HUES6 (cell line): ENCODE results near the gene ERCC3.
A peak's percentile ranks its signal among the peaks of the same experiment; 100 is the strongest.
"Not testable (repeated sequence)": the region's sequence is repeated elsewhere in the genome, so short reads cannot be mapped to it uniquely, and the experiment has no call there.

Experiments
- H3K27ac ChIP-seq: 2 replicates; pipeline ENCODE4 v1.7.0; 2013; ENCODE audit warnings: low read depth, mild to moderate bottlenecking, low read length, inconsistent platforms
- H3K27me3 ChIP-seq: 2 replicates; pipeline ENCODE4 v1.6.1; 2013; ENCODE audit warnings: low read length; ENCODE audit not compliant: control insufficient read depth, insufficient read depth
- H3K36me3 ChIP-seq: 2 replicates; pipeline ENCODE4 v1.6.1; 2013; ENCODE audit warnings: low read length; ENCODE audit not compliant: control insufficient read depth, insufficient read depth
- H3K4me1 ChIP-seq: 2 replicates; pipeline ENCODE4 v1.6.1; 2013; ENCODE audit warnings: low read length; ENCODE audit not compliant: control insufficient read depth, insufficient read depth
- H3K4me3 ChIP-seq: 2 replicates; pipeline ENCODE4 v1.5.1; 2013; ENCODE audit warnings: low read depth, low read length
- H3K9ac ChIP-seq: one replicate; pipeline ENCODE4 v1.6.1; 2013; ENCODE audit warnings: mild to moderate bottlenecking, low read length
- H3K9me3 ChIP-seq: 2 replicates; pipeline ENCODE4 v1.6.1; 2013; ENCODE audit warnings: low read depth, low read length; ENCODE audit not compliant: control insufficient read depth, insufficient read depth

The ERCC3 gene

GRCh38 chr2:127226132-127226519, 67.8 kb downstream of the ERCC3 start:
- Histone ChIP-seq H3K36me3 (no peaks in the 10 kb centered on the region), H3K9ac (no peak overlapping the region), H3K27me3 (no peaks in the 10 kb centered on the region), H3K4me1 (peaks cover 25% of the 10 kb centered on the region; the same call in 1 of the 2 replicates), H3K9me3 (no peaks in the 10 kb centered on the region), H3K4me3 (no peak overlapping the region; the same call in 1 of the 2 replicates), H3K27ac (no peak overlapping the region)

- no peak overlapping the region for H3K27ac ChIP-seq
Observed at GRCh38 chr2:127225186-127225960, 68.6 kb downstream of the ERCC3 start.

GRCh38 chr2:127224135-127224534, 69.8 kb downstream of the ERCC3 start:
- H3K4me1 ChIP-seq, result peaks cover 25% of the 10 kb centered on the region; the same call in 1 of the 2 replicates
- H3K4me3 ChIP-seq, H3K9ac ChIP-seq, H3K27ac ChIP-seq, H3K36me3 ChIP-seq, H3K9me3 ChIP-seq, H3K27me3 ChIP-seq: not testable (repeated sequence)

More at GRCh38 chr2:127225186-127225960, 68.6 kb downstream of the ERCC3 start:
- H3K4me3 ChIP-seq, result no peak overlapping the region
- no peaks in the 10 kb centered on the region for H3K9me3 ChIP-seq
- H3K4me1 ChIP-seq, result peaks cover 25% of the 10 kb centered on the region; the same call in 1 of the 2 replicates
- no peaks in the 10 kb centered on the region for H3K36me3 ChIP-seq
- H3K9ac ChIP-seq, result no peak overlapping the region
- no peaks in the 10 kb centered on the region for H3K27me3 ChIP-seq

GRCh38 chr2:127220768-127221527, 73.0 kb downstream of the ERCC3 start:
- Histone ChIP-seq H3K4me1 (peaks cover 31% of the 10 kb centered on the region), H3K9me3 (no peaks in the 10 kb centered on the region), H3K9ac (peak overlapping the region; percentile 38), H3K4me3 (peak overlapping the region; percentile 64), H3K27me3 (peaks cover 22% of the 10 kb centered on the region), H3K27ac (no peak overlapping the region; the same call in 1 of the 2 replicates), H3K36me3 (no peaks in the 10 kb centered on the region)

GRCh38 chr2:127220102-127220767, 73.7 kb downstream of the ERCC3 start, which contains the start of gene CYP27C1:
TSS of gene CYP27C1 (minus strand) at chr2:127220299. CDS start at chr2:127220270, 29 bp downstream.
- H3K9ac ChIP-seq, result peak within 1 kb of the TSS; percentile 38
- no peaks in the 10 kb centered on the region for H3K9me3 ChIP-seq
- H3K36me3 ChIP-seq, result no peaks in the 10 kb centered on the region
- peaks cover 22% of the 10 kb centered on the region for H3K27me3 ChIP-seq
- H3K27ac ChIP-seq, result peak within 1 kb of the TSS; percentile 18; the same call in 1 of the 2 replicates
- H3K4me3 ChIP-seq, result peak within 1 kb of the TSS; percentile 64
- H3K4me1 ChIP-seq, result peaks cover 24% of the 10 kb centered on the region

GRCh38 chr2:127219171-127220070, 74.5 kb downstream of the ERCC3 start:
- Histone ChIP-seq H3K27ac (no peak overlapping the region; the same call in 1 of the 2 replicates), H3K4me1 (peaks cover 19% of the 10 kb centered on the region), H3K27me3 (peaks cover 22% of the 10 kb centered on the region), H3K9ac (peak overlapping the region; percentile 38), H3K4me3 (peak overlapping the region; percentile 64), H3K9me3 (peaks cover 1% of the 10 kb centered on the region; the same call in 1 of the 2 replicates), H3K36me3 (no peaks in the 10 kb centered on the region)

GRCh38 chr2:127218812-127219170, 75.2 kb downstream of the ERCC3 start:
- Histone ChIP-seq H3K4me1 (peaks cover 19% of the 10 kb centered on the region), H3K9ac (peak overlapping the region; percentile 38), H3K4me3 (peak overlapping the region; percentile 64), H3K27me3 (peaks cover 22% of the 10 kb centered on the region), H3K36me3 (no peaks in the 10 kb centered on the region), H3K9me3 (peaks cover 6% of the 10 kb centered on the region; the same call in 1 of the 2 replicates), H3K27ac (no peak overlapping the region)

GRCh38 chr2:127217470-127218325, 76.2 kb downstream of the ERCC3 start:
- peak overlapping the region; percentile 64 for H3K4me3 ChIP-seq
- peaks cover 22% of the 10 kb centered on the region for H3K27me3 ChIP-seq
- peaks cover 12% of the 10 kb centered on the region for H3K4me1 ChIP-seq
- H3K27ac ChIP-seq, result no peak overlapping the region
- H3K36me3 ChIP-seq, result no peaks in the 10 kb centered on the region
- H3K9ac ChIP-seq, result no peak overlapping the region
- peaks cover 11% of the 10 kb centered on the region; the same call in 1 of the 2 replicates for H3K9me3 ChIP-seq

- H3K27me3 ChIP-seq, result peaks cover 22% of the 10 kb centered on the region
- H3K27ac ChIP-seq, result no peak overlapping the region
- peaks cover 11% of the 10 kb centered on the region; the same call in 1 of the 2 replicates for H3K9me3 ChIP-seq
- no peak overlapping the region for H3K4me3 ChIP-seq
- H3K36me3 ChIP-seq, result no peaks in the 10 kb centered on the region
- no peak overlapping the region for H3K9ac ChIP-seq
- peaks cover 12% of the 10 kb centered on the region for H3K4me1 ChIP-seq
Observed at GRCh38 chr2:127216593-127216992, 77.4 kb downstream of the ERCC3 start.
